ENCODE results near the gene CMIP.
"Not testable (repeated sequence)": the region's sequence is repeated elsewhere in the genome, so short reads cannot be mapped to it uniquely, and the experiment has no call there.

The CMIP gene

GRCh38 chr16:81673432-81673831 lies 228.8 kb downstream of the CMIP start:
- no peak for DNase-seq

GRCh38 chr16:81675662-81676061 lies 231.1 kb downstream of the CMIP start:
- no peak for DNase-seq

- DNase-seq, result no peak
These were observed 231.7 kb downstream of the CMIP start for GRCh38 chr16:81676066-81676882.

GRCh38 chr16:81676883-81677737 lies 232.5 kb downstream of the CMIP start:
- no peak for DNase-seq

GRCh38 chr16:81678326-81679095 lies 233.9 kb downstream of the CMIP start:
- DNase-seq, result no peak

GRCh38 chr16:81679721-81680430 lies 235.3 kb downstream of the CMIP start:
- DNase-seq, result no peak

GRCh38 chr16:81680444-81681275 lies 236.1 kb downstream of the CMIP start:
- DNase-seq, result no peak

GRCh38 chr16:81681311-81681710 lies 236.7 kb downstream of the CMIP start:
- no peak for DNase-seq

- no peak for DNase-seq
These were observed 239.7 kb downstream of the CMIP start for GRCh38 chr16:81684242-81684837.

GRCh38 chr16:81684901-81685300 lies 240.3 kb downstream of the CMIP start:
- no peak for DNase-seq

GRCh38 chr16:81686391-81687130 lies 242.0 kb downstream of the CMIP start:
- no peak for DNase-seq

- no peak for DNase-seq
These were observed 242.5 kb downstream of the CMIP start for GRCh38 chr16:81687131-81687456.

GRCh38 chr16:81688182-81688581 lies 243.6 kb downstream of the CMIP start:
- no peak for DNase-seq

GRCh38 chr16:81688839-81689238 lies 244.2 kb downstream of the CMIP start:
- DNase-seq, result not testable (repeated sequence)

GRCh38 chr16:81692021-81692420 lies 247.4 kb downstream of the CMIP start:
- DNase-seq, result no peak

- DNase-seq, result no peak
These were observed 248.0 kb downstream of the CMIP start for GRCh38 chr16:81692571-81692970.

- no peak for DNase-seq
These were observed 248.6 kb downstream of the CMIP start for GRCh38 chr16:81693041-81693743.

- no peak for DNase-seq
These were observed 249.2 kb downstream of the CMIP start for GRCh38 chr16:81693744-81694303.

- no peak for DNase-seq
These were observed 250.1 kb downstream of the CMIP start for GRCh38 chr16:81694494-81695280.

All from NCI-H1694 (cell line).